HG03520 (cell line): ENCODE data around the gene LYSMD2.
"Not testable (repeated sequence)": the region's sequence is repeated elsewhere in the genome, so short reads cannot be mapped to it uniquely, and the experiment has no call there.

ENCODE experiments used
- ATAC-seq: cut with Tn5 transposase; IDR thresholded peaks from one replicate; pipeline ENCODE4 v1.9.1; 2021; ENCODE audit warnings: mild to moderate bottlenecking, moderate library complexity; ENCODE audit not compliant: unreplicated experiment

The LYSMD2 gene

GRCh38 chr15:51737522-51738305 lies at the start of gene LYSMD2:
LYSMD2 (minus strand) TSS chr15:51737655; CDS start chr15:51737622, 33 bp downstream.
- ATAC-seq: peak; percentile 46

GRCh38 chr15:51787130-51787529 lies 49.7 kb upstream of the LYSMD2 start:
- ATAC-seq: not testable (repeated sequence)

- no peak for ATAC-seq
Measured at GRCh38 chr15:51783967-51784366, 46.5 kb upstream of the LYSMD2 start.

DNA sequence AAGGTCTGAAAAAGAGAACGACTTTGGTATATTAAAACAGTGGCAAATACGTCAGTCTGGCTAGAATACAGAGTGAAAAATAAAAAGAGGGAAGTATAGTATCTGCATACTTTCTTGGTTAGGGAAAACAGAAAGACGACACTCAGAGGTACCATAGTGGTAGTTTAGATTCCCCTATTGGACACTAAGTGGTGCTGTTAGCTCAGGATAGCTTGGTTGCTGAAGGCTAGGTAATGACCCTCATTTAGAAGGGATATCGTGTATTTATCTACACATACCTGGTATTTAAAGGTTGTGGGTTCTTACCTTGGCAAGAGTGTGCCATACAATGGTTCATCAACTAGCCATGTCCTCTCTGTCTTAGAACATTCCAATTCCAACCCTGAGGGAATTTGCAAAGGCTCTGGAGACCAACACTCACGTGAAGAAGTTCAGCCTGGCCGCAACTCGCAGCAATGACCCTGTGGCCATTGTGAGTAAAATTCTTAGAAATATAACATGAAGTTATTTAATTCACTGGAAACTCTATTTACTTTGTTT lies 45.0 kb upstream of the LYSMD2 start:
- ATAC-seq: no peak

DNA sequence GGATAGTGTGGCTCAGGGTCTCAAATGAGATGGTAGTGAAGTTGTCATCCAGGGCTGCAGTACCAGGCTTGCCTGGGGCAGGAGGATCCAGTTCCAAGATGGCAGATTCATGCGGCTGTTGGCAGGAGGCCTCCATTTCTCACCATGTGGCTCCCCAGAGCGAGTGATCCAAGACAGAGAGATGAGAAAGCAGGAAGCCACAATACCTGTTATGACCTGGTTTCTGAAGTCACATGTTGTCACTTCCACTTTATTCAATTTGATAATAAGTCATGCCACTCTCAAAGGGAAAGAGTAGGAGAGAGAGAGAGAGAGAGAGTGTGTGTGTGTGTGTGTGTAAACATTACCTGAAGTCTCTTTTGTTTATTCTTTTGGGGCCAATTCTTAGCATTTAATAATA lies 44.1 kb upstream of the LYSMD2 start:
- ATAC-seq: no peak

DNA sequence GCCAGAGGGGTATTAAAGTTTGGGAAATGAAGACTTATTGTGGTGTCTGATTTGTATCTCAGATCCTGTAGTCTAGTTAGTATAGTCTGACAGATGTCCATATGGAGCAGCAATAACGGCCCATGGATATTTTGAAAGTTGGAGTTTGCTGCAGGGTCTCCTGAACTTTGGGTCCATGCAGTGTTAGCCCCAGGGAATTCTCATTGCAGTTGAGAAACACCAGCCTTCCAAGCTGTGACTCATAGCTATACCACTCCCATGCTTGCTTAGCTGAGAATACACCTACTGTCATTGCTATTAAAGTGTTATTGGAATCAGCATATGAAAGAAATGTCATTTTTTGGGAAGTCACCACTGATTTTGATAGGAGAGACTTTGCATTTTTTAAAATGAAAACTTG lies 43.2 kb upstream of the LYSMD2 start:
- ATAC-seq: no peak

- ATAC-seq: no peak
Measured at GRCh38 chr15:51776952-51777569, 39.6 kb upstream of the LYSMD2 start.

DNA sequence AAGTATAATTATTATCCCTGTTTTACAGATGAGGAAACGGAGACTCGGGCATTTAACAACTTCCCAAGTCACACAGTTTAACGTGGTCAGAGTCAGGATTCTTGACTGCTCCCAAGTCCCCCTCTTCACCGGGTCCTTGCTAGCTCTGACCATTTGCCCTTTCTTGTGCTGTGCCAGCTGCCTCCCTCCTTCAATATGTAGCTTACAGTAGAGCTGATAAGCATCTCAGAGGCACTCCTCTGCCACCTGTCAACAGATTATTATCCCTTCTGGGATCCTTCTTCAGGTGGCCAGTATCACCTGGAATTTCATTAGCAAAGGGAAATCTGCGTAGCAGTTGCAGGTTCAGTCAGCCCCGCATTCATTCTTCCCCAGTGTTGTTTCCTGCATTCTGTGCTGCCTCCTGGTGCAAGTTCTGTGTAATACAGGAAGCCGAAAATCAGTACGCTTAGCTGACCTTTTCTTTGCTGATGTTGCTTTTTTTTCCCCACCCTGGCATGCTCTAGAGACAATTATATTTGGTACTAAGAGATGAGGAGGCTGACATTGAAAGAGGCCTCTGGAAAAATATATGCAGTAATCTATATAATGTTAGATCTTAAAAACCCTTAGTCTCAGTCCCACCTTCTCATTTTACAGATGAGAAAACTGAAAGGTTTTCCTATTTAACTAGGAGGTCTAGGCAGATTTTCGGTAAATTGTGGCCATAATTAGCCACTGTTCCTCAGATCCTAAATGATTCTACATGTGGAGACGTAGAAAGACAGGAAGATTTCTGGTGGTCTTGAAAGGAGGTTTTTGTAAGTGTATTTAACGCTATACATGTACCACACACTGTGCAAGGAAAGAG lies 38.7 kb upstream of the LYSMD2 start:
- ATAC-seq: no peak

GRCh38 chr15:51774916-51775315 lies 37.5 kb upstream of the LYSMD2 start:
- ATAC-seq: no peak

DNA sequence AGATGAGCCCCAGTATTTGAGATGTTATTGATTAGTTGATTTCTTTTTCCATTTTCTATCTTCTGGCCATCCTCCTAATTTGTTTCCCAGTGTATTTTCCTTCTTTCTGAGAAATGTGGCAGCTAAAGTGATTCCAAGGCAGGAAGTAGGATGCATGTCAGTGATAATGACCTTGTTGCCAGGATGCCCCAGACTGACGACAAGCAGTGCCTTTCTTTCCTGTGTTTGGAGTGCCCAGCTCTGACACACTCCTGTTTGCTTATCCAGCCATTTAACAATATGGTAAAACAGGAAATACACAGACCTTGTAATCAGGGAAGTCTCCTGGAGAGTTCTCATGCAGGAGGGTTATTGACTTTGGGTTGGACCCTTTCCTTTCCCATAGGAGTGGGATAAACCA lies 34.3 kb upstream of the LYSMD2 start:
- ATAC-seq: no peak

- no peak for ATAC-seq
Measured at GRCh38 chr15:51770902-51771301, 33.4 kb upstream of the LYSMD2 start.

- ATAC-seq: no peak
Measured at GRCh38 chr15:51768018-51768417, 30.6 kb upstream of the LYSMD2 start.

GRCh38 chr15:51766341-51766740 lies 28.9 kb upstream of the LYSMD2 start:
- ATAC-seq: no peak

DNA sequence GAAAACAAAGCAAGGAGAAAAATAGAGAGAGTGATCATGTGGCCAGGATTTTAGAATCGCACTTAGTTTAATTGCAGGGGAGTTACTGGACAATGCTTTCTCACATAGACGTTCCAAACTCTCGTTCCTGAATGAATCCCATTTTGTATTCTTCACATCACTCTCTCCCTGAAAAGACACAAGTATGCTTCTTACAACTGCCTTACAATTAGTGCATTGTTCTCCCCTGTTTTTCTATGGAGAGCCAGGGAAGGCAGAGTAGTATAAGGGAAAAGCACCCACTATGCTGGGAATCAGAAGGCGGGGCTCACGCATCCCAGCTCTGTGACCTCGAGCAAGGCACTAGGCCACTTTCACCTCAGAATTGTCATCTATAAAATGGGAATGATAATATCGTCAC lies 28.3 kb upstream of the LYSMD2 start:
- no peak for ATAC-seq

- ATAC-seq: no peak
Measured at GRCh38 chr15:51760805-51761204, 23.4 kb upstream of the LYSMD2 start.

DNA sequence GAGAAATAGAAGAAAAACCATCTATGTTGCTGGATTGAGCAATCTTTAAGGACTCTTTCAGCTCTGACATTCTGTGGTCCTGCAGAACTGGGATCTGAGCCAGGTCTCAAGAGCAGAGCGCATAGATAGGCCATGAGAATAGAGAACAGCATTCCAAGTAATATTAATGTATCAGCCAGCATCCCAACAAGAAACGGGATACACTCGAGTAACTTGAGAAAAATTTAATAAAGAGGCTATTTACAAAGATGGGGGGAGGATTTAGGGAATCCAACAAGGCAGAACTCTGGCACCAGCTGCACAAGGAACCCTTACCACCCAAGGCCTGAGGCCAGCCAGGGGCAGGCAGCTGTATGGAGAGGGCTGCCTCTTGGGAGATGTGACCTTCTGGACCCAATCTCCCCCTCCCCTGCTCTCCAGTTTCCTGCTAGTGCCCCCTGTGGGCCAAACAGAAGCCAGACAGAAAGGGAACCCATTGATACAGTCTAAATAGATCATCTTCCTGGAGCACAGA lies 22.2 kb upstream of the LYSMD2 start:
- no peak for ATAC-seq

- no peak for ATAC-seq
Measured at GRCh38 chr15:51758645-51759044, 21.2 kb upstream of the LYSMD2 start.

- ATAC-seq: no peak
Measured at GRCh38 chr15:51757450-51757849, 20.0 kb upstream of the LYSMD2 start.

GRCh38 chr15:51756482-51756881 lies 19.0 kb upstream of the LYSMD2 start:
- no peak for ATAC-seq

- no peak for ATAC-seq
Measured at GRCh38 chr15:51755790-51756189, 18.3 kb upstream of the LYSMD2 start.

DNA sequence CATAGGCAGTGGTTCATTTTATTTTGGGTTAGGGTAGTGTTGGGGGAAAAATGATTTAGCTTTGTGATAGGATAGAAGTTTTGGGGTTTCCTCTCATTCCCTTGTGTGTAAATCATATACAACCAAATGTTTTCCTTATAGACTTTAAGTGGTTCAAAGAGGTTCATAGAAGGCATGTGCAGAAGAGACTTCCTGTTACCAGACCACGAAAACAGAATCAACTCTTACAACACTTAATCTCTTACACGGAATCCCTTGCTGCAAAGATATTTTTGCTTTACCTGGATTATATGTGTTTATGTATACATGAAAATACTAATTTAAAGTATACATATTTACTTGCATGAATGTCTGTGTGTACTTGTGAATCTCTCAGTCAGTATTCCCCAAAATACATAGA lies 16.8 kb upstream of the LYSMD2 start:
- no peak for ATAC-seq
